PC-3 (cell line): Measurements from ENCODE around the gene KRTAP12-4. TPM values are rescaled to one million over a fixed set of nuclear protein-coding genes. Genes with fewer than 3 reads are reported as not detected.
"Not testable (repeated sequence)": the region's sequence is repeated elsewhere in the genome, so short reads cannot be mapped to it uniquely, and the experiment has no call there.

Experiments
- ATAC-seq: fragments of 200-7000 bp; cut with Tn5 transposase; 2 replicates; pipeline ENCODE4 v1.9.1; 2020; ENCODE audit warnings: mild to moderate bottlenecking, moderate library complexity
- BruUV-seq: library from RNA; stranded (reverse); fragments of 400-500 nt; replicated peaks from 2 replicates; lab custom pipeline; 2021; lab: Mats Ljungman, UMichigan
- CTCF ChIA-PET: fragments of 300-600 bp; sonication (Branson Sonifier 250); formaldehyde crosslinking; loops from one replicate; lab custom pipeline; 2022; ENCODE audit warnings: antibody characterized with exemption; lab: Charles Lee
- POLR2A ChIA-PET: fragments of 300-600 bp; sonication (Branson Sonifier 250); formaldehyde crosslinking; loops from one replicate; lab custom pipeline; 2022; ENCODE audit warnings: antibody characterized with exemption; ENCODE audit not compliant: unreplicated experiment; lab: Charles Lee
- DNase-seq: peaks from one replicate; pipeline ENCODE4 v3.0.0-alpha.2; 2015
- H2AFZ ChIP-seq: fragments of 300-600 bp; sonication (generic); 2 replicates; pipeline ENCODE4 v1.6.0; 2016; ENCODE audit warnings: antibody characterized with exemption, low read length
- H3F3A ChIP-seq: fragments of 300-600 bp; sonication (generic); one replicate; pipeline ENCODE4 v1.6.0; 2017; ENCODE audit warnings: antibody characterized with exemption, low read length, control low read depth, mild to moderate bottlenecking; ENCODE audit not compliant: unreplicated experiment
- H3K27ac ChIP-seq: fragments of 300-600 bp; sonication (generic); 2 replicates; pipeline ENCODE4 v1.5.1; 2016; ENCODE audit warnings: mild to moderate bottlenecking, low read length
- H3K27me3 ChIP-seq: fragments of 300-600 bp; sonication (generic); 2 replicates; pipeline ENCODE4 v1.6.1; 2016; ENCODE audit warnings: low read length, mixed read lengths
- H3K36me3 ChIP-seq: fragments of 300-600 bp; sonication (generic); 2 replicates; pipeline ENCODE4 v1.6.1; 2016; ENCODE audit warnings: low read depth, mixed run types, low read length, mixed read lengths
- H3K4me1 ChIP-seq: fragments of 300-600 bp; sonication (generic); 2 replicates; pipeline ENCODE4 v1.5.1; 2016; ENCODE audit warnings: low read length; ENCODE audit not compliant: insufficient read depth
- H3K4me2 ChIP-seq: fragments of 300-600 bp; sonication (generic); 2 replicates; pipeline ENCODE4 v1.6.0; 2016; ENCODE audit warnings: low read length
- H3K4me3 ChIP-seq: fragments of 300-600 bp; sonication (generic); 2 replicates; pipeline ENCODE4 v1.5.1; 2016; ENCODE audit warnings: mild to moderate bottlenecking, low read length, mixed read lengths
- H3K79me2 ChIP-seq: fragments of 300-600 bp; sonication (generic); 2 replicates; pipeline ENCODE4 v1.6.1; 2017; ENCODE audit warnings: low read length, mixed read lengths
- H3K9ac ChIP-seq: fragments of 300-600 bp; sonication (generic); 2 replicates; pipeline ENCODE4 v1.6.0; 2016; ENCODE audit warnings: mild to moderate bottlenecking, low read length
- H3K9me2 ChIP-seq: fragments of 300-600 bp; sonication (generic); replicated peaks from 2 replicates; pipeline ENCODE4 v1.6.1; 2016; ENCODE audit warnings: mixed run types, low read length, mixed read lengths
- H3K9me3 ChIP-seq: fragments of 300-600 bp; sonication (generic); 2 replicates; pipeline ENCODE4 v1.6.1; 2016; ENCODE audit warnings: low read length, mixed read lengths
- H4K20me1 ChIP-seq: fragments of 300-600 bp; sonication (generic); 2 replicates; pipeline ENCODE4 v1.6.1; 2016; ENCODE audit warnings: low read length, mixed read lengths
- CTCF ChIP-seq: fragments of 300-600 bp; sonication (generic); conservative IDR thresholded peaks from 2 replicates; pipeline ENCODE4 v1.5.1; 2017; ENCODE audit warnings: antibody characterized with exemption, low read depth, mild to moderate bottlenecking, low read length
- EZH2 ChIP-seq: fragments of 300-600 bp; sonication (generic); IDR thresholded peaks from one replicate; pipeline ENCODE4 v1.6.1; 2017; ENCODE audit warnings: antibody characterized with exemption, mild to moderate bottlenecking, low read length; ENCODE audit not compliant: unreplicated experiment
- EZH2phosphoT487 ChIP-seq: fragments of 300-600 bp; sonication (generic); IDR thresholded peaks from 2 replicates; pipeline ENCODE4 v1.6.1; 2018; ENCODE audit warnings: mild to moderate bottlenecking, antibody characterized with exemption, low read length, borderline replicate concordance
- intact Hi-C: fragments of 100-400 bp; cut with micrococcal nuclease; formaldehyde crosslinking; loops from 2 replicates; pipeline ENCODE4 v1.9.0; 2023
- total RNA-seq: library from RNA; depleted of rRNA; stranded (reverse); fragments of >200 nt; gene quantifications from 2 replicates; pipeline ENCODE4 v1.2.3, GENCODE V29; 2014

The KRTAP12-4 gene
- total RNA-seq, 1 experiment from 2014 or later = not detected

GRCh38 chr21:44632067-44632466 lies 22.4 kb downstream of the KRTAP12-4 start:
- no peaks in the 10 kb centered on the region for H3K9me2 ChIP-seq
- H3F3A ChIP-seq = no peaks in the 10 kb centered on the region
- H3K9ac ChIP-seq = no peak overlapping the region
- ATAC-seq = no peak
- no peak overlapping the region for H3K27ac ChIP-seq
- no peak overlapping the region for H2AFZ ChIP-seq
- DNase-seq = no peak
- no TSS peak for BruUV-seq
- no peaks in the 10 kb centered on the region for H3K79me2 ChIP-seq
- H3K4me1 ChIP-seq = no peaks in the 10 kb centered on the region
- H3K4me3 ChIP-seq = no peak overlapping the region
- H3K36me3 ChIP-seq = no peaks in the 10 kb centered on the region
- H3K9me3 ChIP-seq = 0 out of 2 replicates have a peak, but pooled peaks cover 7% of the 10 kb centered on the region
- no peak overlapping the region for H3K4me2 ChIP-seq
- ChIA-PET CTCF (no interaction called here), POLR2A (no interaction called here)
- intact Hi-C loops = no loop called here
- no peak for TF ChIP-seq CTCF
- no peak for TF ChIP-seq EZH2
- no peak for TF ChIP-seq EZH2phosphoT487
- no peaks in the 10 kb centered on the region for H4K20me1 ChIP-seq
- H3K27me3 ChIP-seq = no peaks in the 10 kb centered on the region

- TF ChIP-seq CTCF (no peak), EZH2 (no peak), EZH2phosphoT487 (no peak)
- no peak overlapping the region for H3K9ac ChIP-seq
- intact Hi-C loops = no loop called here
- POLR2A ChIA-PET = interaction anchor here (0.6 kb wide), 1 partner anchor 112 kb away, joined by 4 read pairs; no protein-coding TSS in a partner anchor
- no peaks in the 10 kb centered on the region for H4K20me1 ChIP-seq
- no peaks in the 10 kb centered on the region for H3K9me2 ChIP-seq
- H3K36me3 ChIP-seq = no peaks in the 10 kb centered on the region
- no peaks in the 10 kb centered on the region for H3F3A ChIP-seq
- BruUV-seq = no TSS peak
- H3K4me3 ChIP-seq = no peak overlapping the region
- ATAC-seq (no peak), DNase-seq (no peak)
- H3K79me2 ChIP-seq = no peaks in the 10 kb centered on the region
- H3K27me3 ChIP-seq = no peaks in the 10 kb centered on the region
- no peaks in the 10 kb centered on the region for H3K4me1 ChIP-seq
- H3K4me2 ChIP-seq = no peak overlapping the region
- no peak overlapping the region for H2AFZ ChIP-seq
- H3K27ac ChIP-seq = no peak overlapping the region
- CTCF ChIA-PET = no interaction called here
- H3K9me3 ChIP-seq = 0 out of 2 replicates have a peak, but pooled peaks cover 7% of the 10 kb centered on the region
Observed at GRCh38 chr21:44630440-44630839, 24.0 kb downstream of the KRTAP12-4 start.

- ChIA-PET CTCF (no interaction called here), POLR2A (no interaction called here)
- BruUV-seq = no TSS peak
- H3K9me3 ChIP-seq = 0 out of 2 replicates have a peak, but pooled peaks cover 7% of the 10 kb centered on the region
- H3K27ac ChIP-seq = no peak overlapping the region
- TF ChIP-seq CTCF (no peak), EZH2 (no peak), EZH2phosphoT487 (no peak)
- H2AFZ ChIP-seq = no peak overlapping the region
- no peaks in the 10 kb centered on the region for H3K4me1 ChIP-seq
- no peaks in the 10 kb centered on the region for H3F3A ChIP-seq
- intact Hi-C loops = no loop called here
- no peaks in the 10 kb centered on the region for H3K9me2 ChIP-seq
- H4K20me1 ChIP-seq = no peaks in the 10 kb centered on the region
- no peaks in the 10 kb centered on the region for H3K79me2 ChIP-seq
- ATAC-seq = no peak
- H3K4me3 ChIP-seq = no peak overlapping the region
- H3K36me3 ChIP-seq = no peaks in the 10 kb centered on the region
- H3K27me3 ChIP-seq = no peaks in the 10 kb centered on the region
- no peak overlapping the region for H3K4me2 ChIP-seq
- H3K9ac ChIP-seq = no peak overlapping the region
- no peak for DNase-seq
Observed at GRCh38 chr21:44628707-44629391, 25.6 kb downstream of the KRTAP12-4 start.

GRCh38 chr21:44627831-44628233 lies 26.6 kb downstream of the KRTAP12-4 start:
- H3K9me3 ChIP-seq = peaks cover 12% of the 10 kb centered on the region
- H2AFZ ChIP-seq, H3K79me2 ChIP-seq, H3K4me2 ChIP-seq, BruUV-seq, H3F3A ChIP-seq, H3K27me3 ChIP-seq, H3K36me3 ChIP-seq, POLR2A ChIA-PET, H4K20me1 ChIP-seq, H3K9ac ChIP-seq, ATAC-seq, H3K27ac ChIP-seq, DNase-seq, H3K4me1 ChIP-seq, H3K9me2 ChIP-seq, CTCF ChIA-PET, intact Hi-C loops, H3K4me3 ChIP-seq: not testable (repeated sequence)
